HCT116 (cell line): ENCODE measurements around the gene NTN4. TPM values are rescaled to one million over a fixed set of nuclear protein-coding genes. Genes with fewer than 3 reads are reported as not detected.

Experiments
- ATAC-seq: fragments of 200-7000 bp; cut with Tn5 transposase; 2 replicates; pipeline ENCODE4 v1.9.1; 2020; ENCODE audit warnings: mild to moderate bottlenecking, moderate library complexity
- BruUV-seq: library from RNA; stranded (reverse); fragments of 400-500 nt; replicated peaks from 2 replicates; lab custom pipeline; 2021; lab: Mats Ljungman, UMichigan
- CTCF ChIA-PET: fragments of 300-600 bp; sonication (Branson Sonifier 250); formaldehyde crosslinking; loops from one replicate; lab custom pipeline; 2021; ENCODE audit warnings: antibody characterized with exemption; lab: Charles Lee
- POLR2A ChIA-PET: fragments of 300-600, 350-600 bp; sonication (Branson Sonifier 250); formaldehyde crosslinking; loops from one replicate; lab custom pipeline; 2021; ENCODE audit warnings: antibody characterized with exemption; lab: Charles Lee
- RAD21 ChIA-PET, 2 experiments: fragments of 300-600 bp; sonication (Branson Sonifier 250); formaldehyde crosslinking; loops; one replicate each; lab custom pipeline; 2023; ENCODE audit warnings: low total read pairs in 2 of 2; ENCODE audit not compliant: uncharacterized antibody in 2 of 2, unreplicated experiment in 2 of 2, low non-redundant PET in 1 of 2; lab: Charles Lee
- DNase-seq: peaks from one replicate; pipeline ENCODE4 v3.0.0-alpha.2; 2010; ENCODE audit warnings: low read depth, low spot score
- H2AFZ ChIP-seq: fragments of 200-600 bp; shearing (Covaris generic), sonication (generic); 2 replicates; pipeline ENCODE4 v1.6.1; 2017; ENCODE audit warnings: low read depth, mixed run types, mixed read lengths, antibody characterized with exemption, low read length; ENCODE audit not compliant: poor library complexity, severe bottlenecking
- H3K27ac ChIP-seq: 2 replicates; pipeline ENCODE4 v1.5.1; 2012; ENCODE audit warnings: low read depth, low read length
- H3K27me3 ChIP-seq: fragments of 200-600 bp; sonication (generic); 2 replicates; pipeline ENCODE4 v1.6.1; 2016; ENCODE audit warnings: mixed run types, low read length, mixed read lengths; ENCODE audit not compliant: insufficient read depth
- H3K36me3 ChIP-seq, 2 experiments: fragments of 200-500 bp in 1 of 2; fragments of 200-600 bp in 1 of 2; sonication (Bioruptor generic) in 1 of 2; sonication (generic) in 1 of 2; 2 replicates each; pipeline versions ENCODE4 v1.5.1 to v1.6.1; 2014 to 2016; ENCODE audit warnings: low read length in 2 of 2, inconsistent platforms in 1 of 2, mixed read lengths in 1 of 2, mixed run types in 1 of 2; ENCODE audit not compliant: insufficient read depth in 2 of 2, control insufficient read depth in 1 of 2
- H3K4me1 ChIP-seq, 2 experiments: fragments of 200-600 bp in 1 of 2; sonication (generic) in 1 of 2; 2 replicates each; pipeline versions ENCODE4 v1.5.1 to v1.6.1; 2012 to 2017; ENCODE audit warnings: low read length in 2 of 2, inconsistent platforms in 1 of 2, mild to moderate bottlenecking in 1 of 2, mixed read lengths in 1 of 2, mixed run types in 1 of 2, moderate library complexity in 1 of 2; ENCODE audit not compliant: insufficient read depth in 2 of 2, control insufficient read depth in 1 of 2
- H3K4me2 ChIP-seq: fragments of 200-600 bp; sonication (generic); 2 replicates; pipeline ENCODE4 v1.6.1; 2017; ENCODE audit warnings: mixed run types, low read length, mixed read lengths
- H3K4me3 ChIP-seq, 2 experiments: fragments of 200-600 bp in 1 of 2; sonication (generic) in 1 of 2; replicated peaks in 1 of 2; 2 replicates each; pipeline ENCODE4 v1.5.1; 2011 to 2016; ENCODE audit warnings: low read length in 2 of 2, control low read depth in 1 of 2, low read depth in 1 of 2, mild to moderate bottlenecking in 1 of 2, mixed read lengths in 1 of 2, mixed run types in 1 of 2
- H3K79me2 ChIP-seq: fragments of 200-600 bp; sonication (generic); 2 replicates; pipeline ENCODE4 v1.6.1; 2017; ENCODE audit warnings: mild to moderate bottlenecking, mixed run types, low read length, moderate library complexity, mixed read lengths; ENCODE audit not compliant: insufficient read depth
- H3K9ac ChIP-seq: fragments of 200-600 bp; sonication (generic); 2 replicates; pipeline ENCODE4 v1.6.1; 2016; ENCODE audit warnings: low read length, mixed read lengths
- H3K9me2 ChIP-seq: fragments of 200-600 bp; sonication (generic), shearing (Covaris generic); 2 replicates; pipeline ENCODE4 v1.6.1; 2017; ENCODE audit warnings: mixed run types, mild to moderate bottlenecking, moderate library complexity; ENCODE audit not compliant: insufficient read depth
- H3K9me3 ChIP-seq, 2 experiments: fragments of 200-500 bp in 1 of 2; fragments of 200-600 bp in 1 of 2; sonication (Bioruptor generic) in 1 of 2; sonication (generic) in 1 of 2; 2 replicates each; pipeline ENCODE4 v1.6.1; 2014 to 2017; ENCODE audit warnings: low read length in 2 of 2, mixed read lengths in 2 of 2, inconsistent platforms in 1 of 2, low read depth in 1 of 2, mild to moderate bottlenecking in 1 of 2, mixed run types in 1 of 2, moderate library complexity in 1 of 2; ENCODE audit not compliant: control insufficient read depth in 1 of 2, insufficient read depth in 1 of 2
- H4K20me1 ChIP-seq: fragments of 200-600 bp; sonication (generic), shearing (Covaris generic); 2 replicates; pipeline ENCODE4 v1.6.1; 2017; ENCODE audit warnings: mixed run types, mild to moderate bottlenecking, moderate library complexity; ENCODE audit not compliant: insufficient read depth
- CEBPB ChIP-seq: IDR thresholded peaks from 2 replicates; pipeline ENCODE4 v1.6.1; 2012; ENCODE audit warnings: low read depth
- CTCF ChIP-seq, 3 experiments: fragments of 200-600 bp in 1 of 3; sonication (generic) in 1 of 3; IDR thresholded peaks in 2 of 3; conservative IDR thresholded peaks in 1 of 3; 2 replicates each; pipeline ENCODE4 v1.5.1; 2012 to 2017; ENCODE audit warnings: low read depth in 2 of 3, low read length in 2 of 3, antibody characterized with exemption in 1 of 3, borderline replicate concordance in 1 of 3, control low read depth in 1 of 3, mild to moderate bottlenecking in 1 of 3, mixed read lengths in 1 of 3, mixed run types in 1 of 3, moderate library complexity in 1 of 3; ENCODE audit not compliant: insufficient read depth in 1 of 3
- EZH2 ChIP-seq: fragments of 200-600 bp; sonication (generic); IDR thresholded peaks from 2 replicates; pipeline ENCODE4 v1.6.1; 2017; ENCODE audit warnings: antibody characterized with exemption, mixed run types
- RAD21 ChIP-seq: IDR thresholded peaks from 2 replicates; pipeline ENCODE4 v1.6.1; 2012; ENCODE audit warnings: low read depth, mild to moderate bottlenecking
- SP1 ChIP-seq: IDR thresholded peaks from 2 replicates; pipeline ENCODE4 v1.6.1; 2012; ENCODE audit warnings: low read depth
- ZNF274 ChIP-seq: fragments of 200-500 bp; sonication (Bioruptor generic); IDR thresholded peaks from 2 replicates; pipeline ENCODE4 v1.6.1; 2014; ENCODE audit warnings: mild to moderate bottlenecking, low read depth, low read length, inconsistent platforms
- intact Hi-C: fragments of 100-400 bp; cut with micrococcal nuclease; formaldehyde crosslinking; loops from 2 replicates; pipeline ENCODE4 v1.10.0; 2022
- total RNA-seq: library from RNA; stranded (reverse); gene quantifications from one replicate; pipeline ENCODE4 v1.2.1, GENCODE V29; 2021; ENCODE audit not compliant: unreplicated experiment

Gene NTN4
- total RNA-seq, 1 experiment from 2014 or later, result 4.3 TPM

- TF ChIP-seq CTCF (IDR thresholded peaks at IDR 0.05 in 2 of 3, conservative IDR thresholded peaks at IDR 0.05 in 1 of 3; ENCODE audit: borderline replicate concordance in 1 of 3, insufficient read depth in 1 of 3, low read depth in 2 of 3, low read length in 2 of 3), result no peak
- TF ChIP-seq, all 23 proteins: peak for 0
These were observed 39.9 kb upstream of the NTN4 start (continued) for GRCh38 chr12:95830335-95831089.

GRCh38 chr12:95829395-95829794 is 38.8 kb upstream of the NTN4 start:
- Histone ChIP-seq H3K4me2 (no peak overlapping the region), H3K4me1 (no peaks in the 10 kb centered on the region), H3K27ac (no peak overlapping the region), H4K20me1 (no peaks in the 10 kb centered on the region), H3K79me2 (no peaks in the 10 kb centered on the region), H3K27me3 (no peaks in the 10 kb centered on the region), H3K4me3 (no peak overlapping the region), H3K9ac (no peak overlapping the region), H3K9me3 (no peaks in the 10 kb centered on the region), H3K9me2 (no peaks in the 10 kb centered on the region), H2AFZ (no peak overlapping the region), H3K36me3 (no peaks in the 10 kb centered on the region)
- DNase-seq, result no peak
- RAD21 ChIA-PET, result no interaction called here
- no TSS peak for BruUV-seq
- POLR2A ChIA-PET, result no interaction called here
- ATAC-seq, result no peak
- CTCF ChIA-PET, result no interaction called here
- no peak for TF ChIP-seq EZH2
- TF ChIP-seq CEBPB, result no peak
- TF ChIP-seq SP1, result no peak
- no peak for TF ChIP-seq ZNF274
- no peak for TF ChIP-seq RAD21
- intact Hi-C loops, result no loop called here
